T-helper 9 cell (primary cell): ENCODE data around the gene TTLL11.
"Not testable (repeated sequence)": the region's sequence is repeated elsewhere in the genome, so short reads cannot be mapped to it uniquely, and the experiment has no call there.

Source experiments
- DNase-seq: peaks from one replicate; pipeline ENCODE4 v3.0.0-alpha.2; 2020

TTLL11 gene

GRCh38 chr9:121896545-121896943 is 196.6 kb downstream of the TTLL11 start:
- DNase-seq: no peak

GRCh38 chr9:121895818-121896544 is 197.1 kb downstream of the TTLL11 start:
- no peak for DNase-seq

- DNase-seq: no peak
Observed at GRCh38 chr9:121895358-121895757, 197.8 kb downstream of the TTLL11 start.

GRCh38 chr9:121894380-121894779 is 198.7 kb downstream of the TTLL11 start:
- DNase-seq: not testable (repeated sequence)

- no peak for DNase-seq
Observed at GRCh38 chr9:121893786-121894185, 199.3 kb downstream of the TTLL11 start.

- DNase-seq: no peak
Observed at GRCh38 chr9:121892706-121893105, 200.4 kb downstream of the TTLL11 start.

- no peak for DNase-seq
Observed at GRCh38 chr9:121890746-121891145, 202.4 kb downstream of the TTLL11 start.

- no peak for DNase-seq
Observed at GRCh38 chr9:121889990-121890563, 203.0 kb downstream of the TTLL11 start.

- DNase-seq: no peak
Observed at GRCh38 chr9:121888438-121888775, 204.7 kb downstream of the TTLL11 start.

- DNase-seq: no peak
Observed at GRCh38 chr9:121887553-121888437, 205.3 kb downstream of the TTLL11 start.

GRCh38 chr9:121886759-121887485 is 206.2 kb downstream of the TTLL11 start:
- DNase-seq: no peak

- no peak for DNase-seq
Observed at GRCh38 chr9:121885345-121885901, 207.7 kb downstream of the TTLL11 start.

- DNase-seq: no peak
Observed at GRCh38 chr9:121884057-121884541, 209.0 kb downstream of the TTLL11 start.

- DNase-seq: no peak
Observed at GRCh38 chr9:121883281-121884056, 209.6 kb downstream of the TTLL11 start.

- DNase-seq: no peak
Observed at GRCh38 chr9:121881920-121882500, 211.1 kb downstream of the TTLL11 start.

GRCh38 chr9:121880343-121880898 is 212.7 kb downstream of the TTLL11 start:
- DNase-seq: no peak

GRCh38 chr9:121878271-121878822 is 214.8 kb downstream of the TTLL11 start:
- no peak for DNase-seq

GRCh38 chr9:121876658-121877271 is 216.3 kb downstream of the TTLL11 start:
- no peak for DNase-seq

- DNase-seq: no peak
Observed at GRCh38 chr9:121876255-121876654, 216.9 kb downstream of the TTLL11 start.

GRCh38 chr9:121874524-121874923 is 218.6 kb downstream of the TTLL11 start:
- no peak for DNase-seq
